Measurements from ENCODE around the gene ADIRF. TPM values are rescaled to one million over a fixed set of nuclear protein-coding genes. Genes with fewer than 3 reads are reported as not detected.
A peak's percentile ranks its signal among the peaks of the same experiment; 100 is the strongest.
"Not testable (repeated sequence)": the region's sequence is repeated elsewhere in the genome, so short reads cannot be mapped to it uniquely, and the experiment has no call there.

Gene ADIRF
- total RNA-seq, 1 donor from 2014 or later = 0.41 TPM

DNA sequence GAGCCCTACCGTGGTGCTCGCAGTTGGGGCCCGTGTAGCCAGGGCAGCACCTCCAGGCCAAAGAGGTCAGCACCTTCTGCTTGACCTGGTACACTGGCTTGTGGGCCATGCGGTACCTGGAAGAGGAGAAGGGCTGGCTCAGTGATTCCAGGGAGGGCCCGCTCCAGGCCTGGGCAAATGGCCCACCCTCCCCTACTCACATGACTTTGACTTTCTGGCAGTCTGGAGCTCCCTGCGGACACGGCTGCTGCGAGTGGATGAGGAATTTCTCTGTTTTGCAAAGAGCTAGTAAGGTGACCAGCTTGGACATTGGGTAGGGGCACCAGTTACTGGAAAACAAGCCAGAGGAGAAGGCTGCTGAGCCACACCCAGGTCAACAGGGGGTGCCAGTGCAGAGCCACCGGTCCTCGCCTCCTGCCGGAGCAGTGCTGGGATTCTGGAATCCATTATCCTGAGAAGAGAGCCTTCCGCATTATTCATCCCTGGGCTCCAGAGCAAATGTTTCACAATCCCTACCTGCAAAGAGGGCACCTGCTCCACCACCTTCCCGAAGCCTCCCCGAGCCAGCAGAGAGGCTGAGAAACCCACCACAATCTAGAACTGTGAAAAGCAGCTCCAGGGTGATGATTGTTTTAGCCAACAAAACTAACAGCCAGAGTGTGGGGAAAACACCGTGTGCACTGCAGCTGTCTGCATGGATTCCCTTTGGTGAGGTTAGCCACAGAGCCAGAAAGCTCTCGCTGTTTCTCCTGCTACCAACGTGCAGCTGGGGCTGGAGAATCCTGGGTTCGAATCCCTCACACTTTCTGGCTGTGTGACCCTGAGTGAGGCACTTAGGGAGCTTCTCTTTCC is 22.7 kb upstream of the ADIRF start:
- DNase-seq (ENCODE audit: low spot score in 2 of 2) = no peak
- FAIRE-seq = no peak

GRCh38 chr10:86946213-86947155 is 21.8 kb upstream of the ADIRF start:
- DNase-seq (ENCODE audit: low spot score in 2 of 2) = no peak
- no peak for FAIRE-seq

DNA sequence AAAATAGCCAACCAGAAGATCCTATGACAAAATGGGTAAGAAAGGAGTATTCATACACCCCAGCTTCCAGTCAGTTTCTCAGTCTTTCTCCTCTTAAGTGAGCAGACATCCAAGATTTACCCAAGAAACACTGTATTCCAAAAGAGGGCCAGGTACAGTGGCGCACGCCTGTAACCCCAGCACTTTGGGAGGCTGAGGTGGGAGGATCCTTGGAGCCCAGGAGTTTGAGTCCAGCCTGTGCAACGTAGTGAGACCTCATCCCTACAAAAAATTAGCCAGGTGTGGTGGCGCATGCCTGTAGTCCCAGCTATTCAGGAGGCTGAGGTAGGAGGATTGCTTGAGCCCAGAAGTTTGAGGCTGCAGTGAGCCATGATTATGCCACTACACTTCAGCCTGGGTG is 20.5 kb upstream of the ADIRF start:
- not testable (repeated sequence) for DNase-seq (ENCODE audit: low spot score in 2 of 2); FAIRE-seq

DNA sequence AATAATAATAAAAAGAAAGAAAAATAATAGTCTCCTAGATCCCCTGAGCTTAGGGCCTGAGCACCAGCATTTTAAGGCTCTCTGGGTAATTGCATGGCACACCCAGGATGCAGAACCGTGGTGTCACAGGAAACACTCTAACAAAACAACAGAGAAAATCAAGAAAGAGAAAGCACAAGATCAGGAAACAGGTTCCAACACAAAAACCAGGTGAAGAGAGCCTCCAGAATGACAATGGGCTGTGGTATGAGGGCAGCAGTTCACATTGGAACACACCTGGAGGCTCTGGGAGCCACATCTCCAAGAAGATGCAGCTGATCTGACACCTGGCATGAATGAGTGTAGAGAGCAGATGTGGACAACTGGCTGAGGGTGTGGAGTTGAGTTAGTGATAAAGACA is 17.9 kb upstream of the ADIRF start:
- FAIRE-seq (no peak), DNase-seq (ENCODE audit: low spot score in 2 of 2) (no peak)

- no peak for FAIRE-seq
- no peak for DNase-seq (ENCODE audit: low spot score in 2 of 2)
Observed at GRCh38 chr10:86951184-86951761, 17.0 kb upstream of the ADIRF start.

- FAIRE-seq (no peak), DNase-seq (ENCODE audit: low spot score in 2 of 2) (no peak)
Observed at GRCh38 chr10:86952106-86952505, 16.2 kb upstream of the ADIRF start.

DNA sequence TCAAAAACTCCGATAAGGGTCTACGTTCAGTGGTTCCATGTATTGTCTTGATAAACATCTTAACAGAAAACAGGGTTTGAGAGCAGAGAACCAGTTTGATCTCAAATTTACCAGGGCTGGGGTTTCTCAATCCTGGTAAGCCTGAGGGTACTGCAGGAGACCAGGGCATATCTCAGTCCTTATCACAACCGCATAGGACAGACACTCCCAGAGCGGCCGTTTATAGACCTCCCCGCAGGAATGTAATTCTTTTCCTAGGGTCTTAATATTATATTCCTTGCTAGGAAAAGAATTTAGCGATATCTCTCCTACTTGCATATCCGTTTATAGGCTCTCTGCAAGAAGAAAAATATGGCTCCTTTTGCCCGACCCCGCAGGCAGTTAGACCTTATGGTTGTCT is 15.6 kb upstream of the ADIRF start:
- not testable (repeated sequence) for FAIRE-seq; DNase-seq (ENCODE audit: low spot score in 2 of 2)

DNA sequence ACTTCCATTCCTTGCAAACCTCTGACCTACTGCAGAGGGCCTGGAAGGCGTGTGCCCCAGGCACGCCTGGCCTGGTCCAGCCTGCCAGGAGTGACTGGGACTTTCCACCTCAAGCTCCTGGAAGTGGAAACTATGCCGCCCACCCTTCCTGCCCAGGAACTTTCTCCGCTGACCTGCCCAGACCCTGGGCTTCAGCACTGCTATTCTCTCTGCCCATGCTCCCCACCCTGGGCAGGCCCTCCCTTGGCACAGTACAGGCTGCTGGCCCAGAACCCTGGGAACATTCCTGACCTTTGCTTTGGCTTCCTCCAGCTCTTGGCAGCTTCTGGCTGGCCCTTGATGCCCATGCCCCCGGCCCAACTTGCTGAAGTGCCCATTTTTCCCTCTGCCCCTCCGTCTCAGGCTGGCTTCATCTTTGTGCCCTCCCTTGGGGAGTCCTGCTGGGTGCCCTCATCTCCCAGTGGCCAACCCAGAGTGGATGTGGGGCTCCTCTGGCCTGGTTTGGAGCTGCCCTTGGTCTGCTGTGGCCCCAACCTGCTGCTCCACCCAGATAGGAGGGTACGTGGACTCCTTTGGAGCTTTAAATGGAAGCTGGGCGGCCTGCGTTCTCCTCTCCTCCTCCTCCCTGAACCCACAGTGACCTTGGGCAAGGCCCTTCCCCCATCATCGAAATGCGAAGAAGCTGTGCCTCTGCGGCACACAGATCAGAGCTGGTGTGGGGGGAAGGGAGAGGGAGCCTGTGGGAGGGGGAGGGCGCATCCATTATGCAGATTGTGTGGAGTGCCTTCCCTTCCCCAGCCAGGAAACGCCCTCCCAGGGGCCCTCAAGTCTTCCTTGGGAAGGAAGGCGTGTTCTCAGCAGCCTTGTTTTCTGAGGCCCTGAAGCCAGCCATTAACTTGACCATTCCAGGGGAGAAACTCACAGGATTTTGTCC is 14.3 kb upstream of the ADIRF start:
- FAIRE-seq (no peak), DNase-seq (ENCODE audit: low spot score in 2 of 2) (no peak)

DNA sequence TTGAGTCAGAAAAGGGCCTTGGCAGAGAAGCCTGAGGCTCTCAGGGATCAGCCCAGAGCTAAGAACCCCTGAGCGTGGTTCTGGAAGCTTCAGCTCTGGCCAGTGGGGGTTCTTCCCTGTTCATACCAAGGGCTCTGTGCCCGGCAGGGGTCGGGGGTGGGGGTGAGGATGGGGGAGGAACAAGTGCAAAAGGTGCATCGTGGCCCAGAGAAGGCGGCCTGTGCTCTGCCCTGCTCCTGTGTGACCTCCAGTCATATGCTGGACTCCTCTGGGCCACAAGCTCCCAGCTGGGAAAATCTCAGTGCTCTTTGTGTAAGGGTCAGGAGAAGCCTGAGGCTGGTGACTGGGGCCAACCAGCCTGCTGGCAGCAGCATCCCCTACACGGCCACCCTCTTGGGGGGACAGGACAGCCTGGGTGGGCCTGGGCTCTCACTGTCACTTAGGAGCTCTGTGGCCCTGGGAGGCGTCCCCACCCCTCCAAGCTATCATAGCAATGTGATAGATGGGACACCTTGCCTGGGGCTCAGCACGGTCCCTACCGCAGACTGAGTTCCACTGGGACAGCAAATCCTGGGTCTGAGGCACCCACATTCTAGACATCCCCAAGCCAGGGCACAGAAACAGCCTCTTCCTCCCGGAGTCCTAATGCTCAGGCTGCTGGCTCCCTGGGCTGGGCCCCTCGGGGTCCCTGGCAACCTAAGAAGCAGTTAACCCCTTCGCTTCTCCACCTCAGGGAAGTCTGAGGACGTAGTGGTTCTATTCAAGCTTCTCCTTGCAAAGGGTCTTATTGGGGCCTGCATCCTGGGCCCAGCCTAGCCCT is 13.4 kb upstream of the ADIRF start:
- DNase-seq (ENCODE audit: low spot score in 2 of 2) (no peak), FAIRE-seq (no peak)

- FAIRE-seq (no peak), DNase-seq (ENCODE audit: low spot score in 2 of 2) (no peak)
Observed at GRCh38 chr10:86955501-86956194, 12.6 kb upstream of the ADIRF start.

GRCh38 chr10:86956195-86956847 is 12.0 kb upstream of the ADIRF start:
- FAIRE-seq (no peak), DNase-seq (ENCODE audit: low spot score in 2 of 2) (no peak)

GRCh38 chr10:86956848-86957448 is 11.3 kb upstream of the ADIRF start:
- FAIRE-seq = no peak
- no peak for DNase-seq (ENCODE audit: low spot score in 2 of 2)

- no peak for FAIRE-seq
- DNase-seq (ENCODE audit: low spot score in 2 of 2) = no peak
Observed at GRCh38 chr10:86957471-86958115, 10.7 kb upstream of the ADIRF start, which contains the start of gene MMRN2. TSS of gene MMRN2 (minus strand) at chr10:86957615. CDS start at chr10:86957541, 74 bp downstream.

DNA sequence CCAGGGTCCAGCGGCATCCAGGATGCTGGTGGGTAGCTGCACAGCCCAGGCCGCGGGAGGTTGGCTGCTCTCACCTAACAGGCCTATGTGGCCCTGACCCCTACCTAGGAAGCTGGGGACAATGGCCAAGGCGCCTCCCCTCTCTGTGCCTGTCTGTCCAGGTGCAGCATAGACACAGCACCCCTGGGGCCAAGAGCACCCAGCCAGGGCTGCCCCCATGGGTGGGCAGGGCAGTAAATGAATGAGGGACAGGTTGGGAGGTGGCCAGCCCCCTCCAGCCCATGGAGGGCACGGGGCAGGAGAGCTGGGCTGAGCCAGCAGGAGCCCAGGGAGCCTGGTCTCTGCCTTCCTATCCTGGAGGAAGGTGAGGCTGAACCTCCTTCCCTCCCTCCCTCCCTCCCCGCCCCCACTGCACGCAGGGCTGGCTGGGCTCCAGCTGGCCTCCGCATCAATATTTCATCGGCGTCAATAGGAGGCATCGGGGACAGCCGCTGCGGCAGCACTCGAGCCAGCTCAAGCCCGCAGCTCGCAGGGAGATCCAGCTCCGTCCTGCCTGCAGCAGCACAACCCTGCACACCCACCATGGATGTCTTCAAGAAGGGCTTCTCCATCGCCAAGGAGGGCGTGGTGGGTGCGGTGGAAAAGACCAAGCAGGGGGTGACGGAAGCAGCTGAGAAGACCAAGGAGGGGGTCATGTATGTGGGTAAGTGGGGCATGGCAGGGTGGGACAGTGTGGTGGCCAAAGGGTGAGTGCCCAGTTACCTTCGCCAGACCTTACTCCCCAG is 10.0 kb upstream of the ADIRF start, which contains the start of gene SNCG:
Gene SNCG (plus strand): TSS at position 484 of the 785 bp plus-strand sequence. CDS start 99 bp downstream, at position 583.
- peak in 1 of 2 donors; percentile 63 for DNase-seq (ENCODE audit: low spot score in 2 of 2)
- FAIRE-seq = no peak

GRCh38 chr10:86958901-86959736 is 9.2 kb upstream of the ADIRF start:
- FAIRE-seq (no peak), DNase-seq (ENCODE audit: low spot score in 2 of 2) (peak in 1 of 2 donors; percentile 65)
